H1 (cell line): ENCODE results near the gene URM1. TPM values are rescaled to one million over a fixed set of nuclear protein-coding genes. Genes with fewer than 3 reads are reported as not detected.
A peak's percentile ranks its signal among the peaks of the same experiment; 100 is the strongest.

Experiments
- BRCA1 ChIP-seq: IDR thresholded peaks from 2 replicates; pipeline ENCODE4 v1.6.1; 2012; ENCODE audit warnings: low read depth, low read length, improper control_type of control experiment
- CREB1 ChIP-seq: IDR thresholded peaks from 2 replicates; pipeline ENCODE4 v1.6.1; 2012; ENCODE audit warnings: inconsistent platforms
- CTBP2 ChIP-seq: IDR thresholded peaks from 2 replicates; pipeline ENCODE4 v1.7.0; 2011; ENCODE audit warnings: borderline replicate concordance, mild to moderate bottlenecking, moderate library complexity, mixed read lengths, low read length; ENCODE audit not compliant: insufficient read depth, insufficient read length
- GABPA ChIP-seq: IDR thresholded peaks from 2 replicates; pipeline ENCODE4 v1.6.1; 2011; ENCODE audit warnings: mild to moderate bottlenecking, low read length, moderate library complexity, borderline replicate concordance; ENCODE audit not compliant: insufficient read depth
- HDAC2 ChIP-seq, 2 experiments: fragments of 300-600 bp in 1 of 2; sonication (generic) in 1 of 2; IDR thresholded peaks; 2 replicates each; pipeline ENCODE4 v1.6.1; 2011 to 2012; ENCODE audit warnings: low read depth in 2 of 2, low read length in 2 of 2, mild to moderate bottlenecking in 2 of 2, moderate library complexity in 2 of 2, borderline replicate concordance in 1 of 2, inconsistent platforms in 1 of 2
- POLR2A ChIP-seq, 2 experiments: IDR thresholded peaks; 1 replicate in 1 of 2; 2 replicates in 1 of 2; pipeline ENCODE4 v1.6.1; 2011; ENCODE audit warnings: low read depth in 2 of 2, low read length in 2 of 2, mild to moderate bottlenecking in 2 of 2; ENCODE audit errors: control extremely low read depth in 1 of 2
- SAP30 ChIP-seq: fragments of 300-600 bp; sonication (generic); IDR thresholded peaks from 2 replicates; pipeline ENCODE4 v1.7.1; 2012; ENCODE audit warnings: low read length, moderate library complexity, mild to moderate bottlenecking, inconsistent platforms; ENCODE audit not compliant: insufficient read depth, insufficient replicate concordance
- SP1 ChIP-seq: IDR thresholded peaks from 2 replicates; pipeline ENCODE4 v1.6.1; 2011; ENCODE audit warnings: low read depth, low read length
- YY1 ChIP-seq: IDR thresholded peaks from 2 replicates; pipeline ENCODE4 v1.6.1; 2011; ENCODE audit warnings: low read depth, mild to moderate bottlenecking, low read length
- polyA plus RNA-seq, 7 experiments: library from polyadenylated mRNA; depleted of rRNA in 3 of 7; stranded (reverse) in 5 of 7; unstranded in 2 of 7; fragments of >200 nt in 5 of 7; fragments of 200-250 nt in 2 of 7; gene quantifications; 1 replicate in 5 of 7; 2 replicates in 1 of 7; 4 replicates in 1 of 7; pipeline versions ENCODE4 v1.2.1 to v1.2.3, GENCODE V29; 2011 to 2013; ENCODE audit warnings: missing spikeins in 2 of 7, mixed read lengths in 2 of 7
- total RNA-seq: library from RNA; stranded (reverse); fragmentation: NEBNext Ultra II Directional; extraction: Animal tissue kit (Norgen Biotek cat#: 25700); gene quantifications from 2 replicates; pipeline ENCODE4 v1.2.1, GENCODE V29; 2021

Gene URM1
- total and polyA plus RNA-seq, 2 of the 8 experiments (the other 6 are each of a cell fraction or from before 2014, with no cell fraction given), result 58.3 to 62.3 TPM

DNA sequence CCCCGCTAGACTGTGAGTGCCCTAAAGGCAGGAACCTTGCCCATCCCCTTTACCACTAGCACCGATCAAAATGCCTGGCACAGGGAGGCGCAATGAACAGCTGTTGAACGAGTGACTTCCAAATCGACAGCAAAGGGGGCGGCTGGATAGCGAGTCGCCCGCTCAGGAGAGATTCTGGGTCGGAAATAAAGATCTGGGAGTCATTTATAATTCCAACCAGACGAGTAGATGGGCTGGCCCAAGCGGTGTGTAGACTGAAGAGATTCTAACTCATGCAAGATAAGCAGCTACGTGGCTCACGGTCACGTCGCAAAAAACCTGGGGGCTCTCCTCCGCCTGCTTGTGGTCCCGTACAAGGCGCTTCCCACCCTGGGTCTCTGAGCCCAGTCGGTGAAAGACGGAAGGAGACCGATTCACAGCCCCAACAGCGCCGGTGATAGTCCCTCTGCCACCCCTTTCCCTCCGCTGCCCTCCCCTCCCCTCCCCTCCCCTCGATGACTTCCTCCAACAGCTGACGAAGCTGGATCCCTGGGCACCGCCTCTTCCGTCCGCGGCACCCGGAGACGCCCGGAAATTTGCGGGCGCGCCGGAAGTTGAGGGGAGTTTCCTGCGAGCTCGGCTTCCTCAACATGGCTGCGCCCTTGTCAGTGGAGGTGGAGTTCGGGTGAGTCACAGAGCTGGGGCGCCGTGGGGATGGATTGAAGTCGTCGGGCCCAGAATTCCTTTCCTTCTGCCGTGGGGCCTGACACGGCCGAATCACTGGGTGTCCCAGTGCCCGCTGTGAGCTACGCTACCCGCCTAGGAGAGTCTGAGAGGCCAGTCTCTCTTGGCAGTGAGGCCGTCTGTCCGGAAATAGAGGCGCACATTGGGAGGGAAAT, at the start of gene URM1 (continued):
- TF ChIP-seq CTBP2 (no peak), HDAC2 (IDR thresholded peaks at IDR 0.05; ENCODE audit: borderline replicate concordance in 1 of 2, low read depth in 2 of 2, low read length in 2 of 2) (peak; percentile 64 to 95; a peak in 2 of 4 replicates), YY1 (peak; percentile 95), SP1 (no peak), GABPA (peak; percentile 82; the same call in 1 of the 2 replicates), CREB1 (peak; percentile 27; the same call in 1 of the 2 replicates), SAP30 (peak; percentile 88), BRCA1 (no peak), POLR2A (IDR thresholded peaks at IDR 0.05; ENCODE audit: control extremely low read depth in 1 of 2, low read depth in 2 of 2, low read length in 2 of 2) (peak in 1 of 2 experiments; percentile 63; a peak in 2 of 3 replicates)
